Adipocyte (in vitro differentiated cells): Measurements from ENCODE around the gene CACNG5.

ENCODE experiments used
- DNase-seq: peaks from one replicate; pipeline ENCODE4 v3.0.0-alpha.2; 2015; ENCODE audit warnings: low read depth
- H3K27me3 ChIP-seq: replicated peaks from 2 replicates; pipeline ENCODE4 v1.7.0; 2013; ENCODE audit warnings: mild to moderate bottlenecking, low read length, moderate library complexity; ENCODE audit not compliant: control insufficient read depth, insufficient read depth
- H3K36me3 ChIP-seq: 2 replicates; pipeline ENCODE4 v1.7.0; 2013; ENCODE audit warnings: low read length, mild to moderate bottlenecking, moderate library complexity; ENCODE audit not compliant: control insufficient read depth, insufficient read depth, severe bottlenecking
- H3K4me1 ChIP-seq: 2 replicates; pipeline ENCODE4 v1.7.0; 2013; ENCODE audit warnings: mild to moderate bottlenecking, low read length, moderate library complexity; ENCODE audit not compliant: control insufficient read depth, insufficient read depth
- H3K4me3 ChIP-seq: 2 replicates; pipeline ENCODE4 v1.7.0; 2013; ENCODE audit warnings: mild to moderate bottlenecking, low read length, moderate library complexity
- H3K9ac ChIP-seq: 2 replicates; pipeline ENCODE4 v1.7.0; 2013; ENCODE audit warnings: mild to moderate bottlenecking, low read length, moderate library complexity
- H3K9me3 ChIP-seq: 2 replicates; pipeline ENCODE4 v1.7.0; 2013; ENCODE audit warnings: mild to moderate bottlenecking, low read length, moderate library complexity; ENCODE audit not compliant: control insufficient read depth

CACNG5 gene

GRCh38 chr17:66837885-66838665, 3.2 kb downstream of the CACNG5 start:
- no peak overlapping the region for H3K4me3 ChIP-seq
- H3K36me3 ChIP-seq: no peaks in the 10 kb centered on the region
- no peaks in the 10 kb centered on the region for H3K9me3 ChIP-seq
- H3K4me1 ChIP-seq: no peaks in the 10 kb centered on the region
- H3K9ac ChIP-seq: no peak overlapping the region
- no peak for DNase-seq
- H3K27me3 ChIP-seq: peaks cover 70% of the 10 kb centered on the region

GRCh38 chr17:66839616-66840015, 4.7 kb downstream of the CACNG5 start:
- H3K27me3 ChIP-seq: peaks cover 66% of the 10 kb centered on the region
- DNase-seq: no peak
- H3K9ac ChIP-seq: no peak overlapping the region
- no peaks in the 10 kb centered on the region for H3K9me3 ChIP-seq
- H3K4me3 ChIP-seq: no peak overlapping the region
- no peaks in the 10 kb centered on the region for H3K4me1 ChIP-seq
- H3K36me3 ChIP-seq: no peaks in the 10 kb centered on the region

GRCh38 chr17:66840061-66840460, 5.1 kb downstream of the CACNG5 start:
- Histone ChIP-seq H3K9ac (no peak overlapping the region), H3K4me3 (no peak overlapping the region), H3K36me3 (no peaks in the 10 kb centered on the region), H3K9me3 (no peaks in the 10 kb centered on the region), H3K27me3 (peaks cover 64% of the 10 kb centered on the region), H3K4me1 (no peaks in the 10 kb centered on the region)
- no peak for DNase-seq

GRCh38 chr17:66841328-66841727, 6.4 kb downstream of the CACNG5 start:
- DNase-seq: no peak
- Histone ChIP-seq H3K4me1 (no peaks in the 10 kb centered on the region), H3K9me3 (peaks cover 2% of the 10 kb centered on the region), H3K9ac (no peak overlapping the region), H3K36me3 (no peaks in the 10 kb centered on the region), H3K27me3 (peaks cover 52% of the 10 kb centered on the region), H3K4me3 (no peak overlapping the region)

GRCh38 chr17:66841744-66842143, 6.8 kb downstream of the CACNG5 start:
- H3K36me3 ChIP-seq: no peaks in the 10 kb centered on the region
- peaks cover 6% of the 10 kb centered on the region for H3K9me3 ChIP-seq
- no peak overlapping the region for H3K4me3 ChIP-seq
- no peak for DNase-seq
- H3K27me3 ChIP-seq: peaks cover 50% of the 10 kb centered on the region
- no peak overlapping the region for H3K9ac ChIP-seq
- no peaks in the 10 kb centered on the region for H3K4me1 ChIP-seq

- Histone ChIP-seq H3K4me1 (no peaks in the 10 kb centered on the region), H3K27me3 (peaks cover 42% of the 10 kb centered on the region), H3K9ac (no peak overlapping the region), H3K9me3 (peaks cover 6% of the 10 kb centered on the region), H3K4me3 (no peak overlapping the region), H3K36me3 (no peaks in the 10 kb centered on the region)
- no peak for DNase-seq
Observed at GRCh38 chr17:66842505-66842904, 7.6 kb downstream of the CACNG5 start.

GRCh38 chr17:66842959-66843358, 8.0 kb downstream of the CACNG5 start:
- Histone ChIP-seq H3K4me1 (no peaks in the 10 kb centered on the region), H3K9me3 (peaks cover 6% of the 10 kb centered on the region), H3K4me3 (no peak overlapping the region), H3K27me3 (peaks cover 41% of the 10 kb centered on the region), H3K36me3 (no peaks in the 10 kb centered on the region), H3K9ac (no peak overlapping the region)
- no peak for DNase-seq

- Histone ChIP-seq H3K4me1 (no peaks in the 10 kb centered on the region), H3K36me3 (no peaks in the 10 kb centered on the region), H3K9ac (no peak overlapping the region), H3K9me3 (peaks cover 6% of the 10 kb centered on the region), H3K4me3 (no peak overlapping the region), H3K27me3 (peaks cover 39% of the 10 kb centered on the region)
- no peak for DNase-seq
Observed at GRCh38 chr17:66843627-66844026, 8.7 kb downstream of the CACNG5 start.

- Histone ChIP-seq H3K4me1 (peaks cover 14% of the 10 kb centered on the region), H3K36me3 (no peaks in the 10 kb centered on the region)
- no peak for DNase-seq
Observed at GRCh38 chr17:66847704-66848103, 12.8 kb downstream of the CACNG5 start.

GRCh38 chr17:66848496-66848895, 13.6 kb downstream of the CACNG5 start:
- H3K4me3 ChIP-seq: no peak overlapping the region
- DNase-seq: no peak
- H3K36me3 ChIP-seq: no peaks in the 10 kb centered on the region
- peaks cover 16% of the 10 kb centered on the region for H3K27me3 ChIP-seq
- H3K9ac ChIP-seq: no peak overlapping the region
- peaks cover 14% of the 10 kb centered on the region for H3K4me1 ChIP-seq
- peaks cover 6% of the 10 kb centered on the region for H3K9me3 ChIP-seq

More at GRCh38 chr17:66847704-66848103, 12.8 kb downstream of the CACNG5 start:
- Histone ChIP-seq H3K9ac (no peak overlapping the region), H3K9me3 (peaks cover 6% of the 10 kb centered on the region), H3K4me3 (no peak overlapping the region), H3K27me3 (peaks cover 24% of the 10 kb centered on the region)

- Histone ChIP-seq H3K4me3 (no peak overlapping the region), H3K36me3 (no peaks in the 10 kb centered on the region), H3K4me1 (peaks cover 14% of the 10 kb centered on the region), H3K9me3 (peaks cover 6% of the 10 kb centered on the region), H3K9ac (no peak overlapping the region), H3K27me3 (peaks cover 10% of the 10 kb centered on the region)
- no peak for DNase-seq
Observed at GRCh38 chr17:66849032-66849655, 14.2 kb downstream of the CACNG5 start.
